Fibroblast of lung (primary cell): ENCODE data around the gene LANCL3. TPM values are rescaled to one million over a fixed set of nuclear protein-coding genes. Genes with fewer than 3 reads are reported as not detected.

Experiments
- DNase-seq, 2 donors: peaks; one replicate each; pipeline versions ENCODE4 v3.0.0 to v3.0.0-alpha.2; 2010; ENCODE audit warnings: low read depth in 2 of 2
- H2AFZ ChIP-seq: 2 replicates; pipeline ENCODE4 v1.5.1; 2012; ENCODE audit warnings: low read length, control low read depth, inconsistent platforms
- H3K27ac ChIP-seq: 2 replicates; pipeline ENCODE4 v1.5.1; 2011; ENCODE audit warnings: low read length, control low read depth; ENCODE audit not compliant: insufficient read depth
- H3K27me3 ChIP-seq: 2 replicates; pipeline ENCODE4 v1.5.1; 2011; ENCODE audit warnings: mild to moderate bottlenecking, low read length; ENCODE audit not compliant: control insufficient read depth, insufficient read depth
- H3K36me3 ChIP-seq: 2 replicates; pipeline ENCODE4 v1.5.1; 2011; ENCODE audit warnings: low read length; ENCODE audit not compliant: control insufficient read depth, insufficient read depth
- H3K4me1 ChIP-seq: 2 replicates; pipeline ENCODE4 v1.5.1; 2011; ENCODE audit warnings: low read length; ENCODE audit not compliant: control insufficient read depth, insufficient read depth; ENCODE audit errors: extremely low read depth
- H3K4me2 ChIP-seq: 2 replicates; pipeline ENCODE4 v1.5.1; 2011; ENCODE audit warnings: low read length, control low read depth; ENCODE audit not compliant: insufficient read depth; ENCODE audit errors: extremely low read depth
- H3K4me3 ChIP-seq, 4 experiments: fragments of 200-600 bp in 1 of 4; sonication (generic) in 1 of 4; replicated peaks in 1 of 4; 2 replicates each; pipeline ENCODE4 v1.5.1; 2011 to 2016; ENCODE audit warnings: low read length in 4 of 4, low read depth in 3 of 4, mild to moderate bottlenecking in 3 of 4, control low read depth in 2 of 4, inconsistent platforms in 1 of 4, mixed read lengths in 1 of 4; ENCODE audit not compliant: insufficient read depth in 1 of 4; ENCODE audit errors: control extremely low read depth in 1 of 4
- H3K79me2 ChIP-seq: 2 replicates; pipeline ENCODE4 v1.5.1; 2012; ENCODE audit warnings: mild to moderate bottlenecking, low read length, inconsistent platforms; ENCODE audit not compliant: control insufficient read depth, insufficient read depth
- H3K9ac ChIP-seq: 2 replicates; pipeline ENCODE4 v1.5.1; 2011; ENCODE audit warnings: mild to moderate bottlenecking, low read length, control low read depth; ENCODE audit not compliant: insufficient read depth
- H3K9me3 ChIP-seq: 2 replicates; pipeline ENCODE4 v1.5.1; 2012; ENCODE audit warnings: low read depth, low read length; ENCODE audit not compliant: control insufficient read depth, insufficient read depth
- H4K20me1 ChIP-seq: 2 replicates; pipeline ENCODE4 v1.5.1; 2011; ENCODE audit warnings: low read length; ENCODE audit not compliant: control insufficient read depth, insufficient read depth; ENCODE audit errors: extremely low read depth
- CTCF ChIP-seq, 2 donors: IDR thresholded peaks in 1 of 2; conservative IDR thresholded peaks in 1 of 2; 1 replicate in 1 of 2; 2 replicates in 1 of 2; pipeline ENCODE4 v1.5.1; 2011 to 2012; ENCODE audit warnings: low read length in 2 of 2, control low read depth in 1 of 2, inconsistent platforms in 1 of 2, low read depth in 1 of 2, mild to moderate bottlenecking in 1 of 2
- EZH2 ChIP-seq: IDR thresholded peaks from 2 replicates; pipeline ENCODE4 v1.5.1; 2012; ENCODE audit warnings: low read length, control low read depth, mild to moderate bottlenecking; ENCODE audit errors: missing control alignments
- polyA plus RNA-seq, 2 donors: library from polyadenylated mRNA; depleted of rRNA in 1 of 2; stranded (reverse) in 1 of 2; unstranded in 1 of 2; fragments of >200 nt; gene quantifications; 2 replicates each; pipeline ENCODE4 v1.2.1, GENCODE V29; 2011 to 2012; ENCODE audit warnings: missing spikeins in 1 of 2
- total RNA-seq: library from RNA; depleted of rRNA; stranded (reverse); fragments of >200 nt; gene quantifications from 2 replicates; pipeline ENCODE4 v1.2.1, GENCODE V29; 2014

Gene LANCL3
- total and polyA plus RNA-seq, 2 donors (not counting 1 experiment from before 2014, with no cell fraction given) = under 0.01 to 0.02 TPM

- Histone ChIP-seq H4K20me1 (no peaks in the 10 kb centered on the region), H3K4me2 (no peak overlapping the region), H3K27me3 (no peaks in the 10 kb centered on the region), H3K9me3 (no peaks in the 10 kb centered on the region), H3K36me3 (no peaks in the 10 kb centered on the region), H3K9ac (no peak overlapping the region), H3K27ac (no peak overlapping the region), H2AFZ (no peak overlapping the region), H3K4me3 (no peak overlapping the region), H3K4me1 (no peaks in the 10 kb centered on the region), H3K79me2 (no peaks in the 10 kb centered on the region)
- TF ChIP-seq EZH2 (no peak), CTCF (conservative IDR thresholded peaks at IDR 0.05 in 1 of 2, IDR thresholded peaks at IDR 0.05 in 1 of 2; ENCODE audit: low read depth in 1 of 2, low read length in 2 of 2) (no peak)
- no peak for DNase-seq
Measured at GRCh38 chrX:37717708-37718107, 146.2 kb downstream of the LANCL3 start.

- Histone ChIP-seq H2AFZ (no peak overlapping the region), H3K27me3 (no peaks in the 10 kb centered on the region), H3K4me2 (no peak overlapping the region), H3K79me2 (no peaks in the 10 kb centered on the region), H3K27ac (no peak overlapping the region), H3K9me3 (no peaks in the 10 kb centered on the region), H4K20me1 (no peaks in the 10 kb centered on the region), H3K36me3 (no peaks in the 10 kb centered on the region), H3K4me1 (no peaks in the 10 kb centered on the region), H3K9ac (no peak overlapping the region), H3K4me3 (no peak overlapping the region)
- TF ChIP-seq EZH2 (no peak), CTCF (conservative IDR thresholded peaks at IDR 0.05 in 1 of 2, IDR thresholded peaks at IDR 0.05 in 1 of 2; ENCODE audit: low read depth in 1 of 2, low read length in 2 of 2) (no peak)
- DNase-seq = no peak
Measured at GRCh38 chrX:37722595-37722994, 151.1 kb downstream of the LANCL3 start.

GRCh38 chrX:37726346-37726745 is 154.9 kb downstream of the LANCL3 start:
- Histone ChIP-seq H2AFZ (no peak overlapping the region), H3K79me2 (no peaks in the 10 kb centered on the region), H3K4me3 (no peak overlapping the region), H3K9me3 (no peaks in the 10 kb centered on the region), H3K27me3 (no peaks in the 10 kb centered on the region), H3K36me3 (no peaks in the 10 kb centered on the region), H4K20me1 (no peaks in the 10 kb centered on the region), H3K4me1 (no peaks in the 10 kb centered on the region), H3K4me2 (no peak overlapping the region), H3K27ac (no peak overlapping the region), H3K9ac (no peak overlapping the region)
- TF ChIP-seq EZH2 (no peak), CTCF (conservative IDR thresholded peaks at IDR 0.05 in 1 of 2, IDR thresholded peaks at IDR 0.05 in 1 of 2; ENCODE audit: low read depth in 1 of 2, low read length in 2 of 2) (no peak)
- no peak for DNase-seq

Other genes starting within 250 kb of the LANCL3 start
- gene PRRG1, start 222.3 kb upstream of the LANCL3 start, total RNA-seq = 6.2 and 10.2 TPM in 2 replicates
- gene PRRG1, start 222.3 kb upstream of the LANCL3 start, polyA plus RNA-seq = 14.1 and 15.5 TPM in 2 replicates
- 0.17 and 0.26 TPM in 2 replicates for gene XK, start 114.1 kb downstream of the LANCL3 start, total RNA-seq
- 0.03 and 0.08 TPM in 2 replicates for gene XK, start 114.1 kb downstream of the LANCL3 start, polyA plus RNA-seq
- under 0.01 TPM in 2 replicates for gene CYBB, start 208.4 kb downstream of the LANCL3 start, total RNA-seq
- gene CYBB, start 208.4 kb downstream of the LANCL3 start, polyA plus RNA-seq = not detected in 2 replicates